Measurements from ENCODE around the gene TRIO.

The TRIO gene

DNA sequence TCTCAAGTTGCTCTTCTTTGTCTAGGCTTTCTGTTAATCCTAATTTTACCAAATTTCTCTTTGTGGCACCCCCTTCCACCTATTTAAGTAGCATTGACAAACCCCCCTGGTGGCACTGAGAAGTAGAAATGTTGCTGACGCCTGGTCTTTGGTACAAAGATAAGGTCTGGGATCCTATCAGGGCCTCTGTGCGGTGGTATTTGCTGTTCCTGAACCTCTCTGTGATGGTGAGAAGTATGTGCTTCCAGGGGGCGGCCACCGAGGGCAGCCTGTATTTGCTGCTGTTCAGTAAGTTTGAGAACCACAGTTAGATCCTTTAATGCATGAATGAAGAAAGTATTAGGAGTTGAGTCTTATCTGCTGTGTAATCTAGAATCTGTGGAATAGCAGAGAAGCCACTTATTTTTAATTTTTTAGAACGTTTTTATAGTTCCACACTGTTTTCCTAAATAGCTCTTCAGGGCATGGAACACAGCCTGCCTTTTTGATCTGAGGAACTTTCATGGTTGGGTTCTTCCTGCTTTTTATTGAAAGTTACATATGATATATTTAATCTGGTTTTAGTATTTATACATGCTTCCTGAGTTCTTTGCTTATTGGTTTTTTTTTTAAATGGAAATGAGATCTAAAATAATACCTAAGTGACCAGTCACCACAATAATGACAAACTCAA is 124.2 kb downstream of the TRIO start:
- DNase-seq (ENCODE audit: low spot score): no peak

GRCh38 chr5:14267991-14268708 is 125.0 kb downstream of the TRIO start:
- DNase-seq (ENCODE audit: low spot score): peak; percentile 64

- peak; percentile 16 for DNase-seq (ENCODE audit: low spot score)
Observed at GRCh38 chr5:14268738-14269137, 125.6 kb downstream of the TRIO start.

DNA sequence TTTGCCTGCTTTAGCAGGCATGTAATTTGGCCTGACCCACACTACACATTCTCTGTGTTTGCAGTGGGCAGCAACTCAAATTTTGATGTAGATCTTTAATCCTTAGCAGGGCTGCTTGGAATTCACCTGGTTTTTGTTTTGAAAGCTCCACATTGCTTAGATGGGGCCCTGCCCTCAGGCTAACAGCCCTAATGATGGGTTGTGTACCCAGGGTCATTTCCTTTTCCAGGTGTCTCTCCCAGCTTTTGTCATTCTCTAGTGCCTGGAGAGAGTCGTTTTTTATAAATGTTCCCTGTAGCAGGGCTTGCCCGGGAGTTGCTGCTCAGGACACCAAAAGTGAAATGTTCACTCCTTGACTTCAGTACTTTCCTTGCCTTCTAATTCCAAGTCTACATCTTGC is 126.3 kb downstream of the TRIO start:
- DNase-seq (ENCODE audit: low spot score): no peak

DNA sequence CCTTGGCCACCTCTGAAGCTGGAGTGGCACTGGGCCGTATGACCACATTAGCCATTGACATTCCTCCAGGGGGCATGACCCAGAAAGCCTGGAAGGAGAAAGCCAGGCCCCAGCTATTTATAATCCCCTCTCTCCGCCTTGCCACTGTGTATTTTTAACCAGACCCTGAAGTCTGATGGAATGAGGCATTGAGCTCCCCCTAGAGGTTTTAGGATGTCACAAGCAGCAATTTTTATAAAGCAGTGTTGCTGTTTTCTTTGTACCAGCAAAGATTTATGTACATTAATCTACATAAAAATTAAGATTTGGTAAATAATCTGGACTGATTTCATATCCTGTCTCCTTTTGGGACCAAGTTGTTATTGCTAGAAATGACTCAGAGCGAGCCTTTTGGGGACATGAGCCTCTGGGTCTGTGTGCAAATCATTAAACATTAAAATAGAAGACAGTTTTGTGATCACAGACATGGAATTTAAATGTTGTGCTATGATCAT is 127.1 kb downstream of the TRIO start:
- peak; percentile 77 for DNase-seq (ENCODE audit: low spot score)

GRCh38 chr5:14272548-14273205 is 129.5 kb downstream of the TRIO start:
- no peak for DNase-seq (ENCODE audit: low spot score)

DNA sequence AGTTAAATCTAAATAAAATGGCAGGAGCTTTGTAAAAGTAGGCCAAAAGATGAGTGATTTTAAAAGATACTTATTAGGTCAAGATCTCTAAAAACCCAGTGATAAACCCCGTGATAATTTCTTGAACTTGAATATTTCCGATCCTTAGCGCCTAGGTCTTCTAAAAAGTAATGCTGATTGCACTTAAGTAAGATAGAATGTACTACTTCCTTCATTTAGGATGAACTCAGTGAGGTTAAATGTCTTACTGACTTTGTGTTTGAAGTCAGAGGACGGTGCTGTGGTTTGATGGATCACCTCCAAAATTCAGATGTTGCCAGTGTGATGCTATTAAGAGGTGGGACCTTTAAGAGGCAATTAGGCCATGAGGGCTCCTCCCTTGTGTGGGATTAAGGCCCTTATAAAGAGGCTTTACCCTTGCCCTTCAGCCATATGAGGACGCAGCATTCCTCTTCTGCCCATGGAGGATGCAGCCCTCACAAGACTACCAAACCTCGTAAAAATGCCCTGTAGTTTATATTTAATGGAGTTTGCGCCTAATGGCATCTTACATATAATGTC is 130.1 kb downstream of the TRIO start:
- no peak for DNase-seq (ENCODE audit: low spot score)

GRCh38 chr5:14276380-14276779 is 133.2 kb downstream of the TRIO start:
- DNase-seq (ENCODE audit: low spot score): no peak

GRCh38 chr5:14277385-14278320 is 134.5 kb downstream of the TRIO start:
- no peak for DNase-seq (ENCODE audit: low spot score)

DNA sequence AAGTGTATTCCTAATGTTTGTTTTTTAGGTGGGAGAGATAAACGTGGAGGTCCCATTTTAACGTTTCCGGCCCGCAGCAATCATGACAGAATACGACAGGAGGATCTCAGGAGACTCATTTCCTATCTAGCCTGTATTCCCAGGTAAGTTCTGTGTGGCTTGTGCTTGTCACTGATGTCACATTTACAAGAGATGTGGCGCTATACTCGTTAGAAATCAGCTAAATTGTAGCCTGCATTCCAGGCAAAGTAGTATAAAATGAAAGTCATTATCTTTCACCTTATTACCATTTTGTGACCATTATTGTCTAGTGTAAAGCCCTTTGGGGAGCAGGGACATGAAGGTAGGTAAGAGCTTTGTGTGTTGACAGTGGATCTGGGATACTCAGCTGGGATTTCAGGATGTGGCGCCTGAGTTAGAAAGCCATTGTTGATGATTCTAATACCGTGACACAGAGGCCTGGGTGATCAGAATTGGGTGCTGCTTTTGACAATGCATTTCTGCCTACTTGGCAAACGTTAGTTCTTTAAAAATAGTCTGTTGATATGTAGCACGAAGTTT is 137.2 kb downstream of the TRIO start:
- no peak for DNase-seq (ENCODE audit: low spot score)

GRCh38 chr5:14281746-14282181 is 138.6 kb downstream of the TRIO start:
- no peak for DNase-seq (ENCODE audit: low spot score)

- DNase-seq (ENCODE audit: low spot score): no peak
Observed at GRCh38 chr5:14283139-14283538, 140.0 kb downstream of the TRIO start.

DNA sequence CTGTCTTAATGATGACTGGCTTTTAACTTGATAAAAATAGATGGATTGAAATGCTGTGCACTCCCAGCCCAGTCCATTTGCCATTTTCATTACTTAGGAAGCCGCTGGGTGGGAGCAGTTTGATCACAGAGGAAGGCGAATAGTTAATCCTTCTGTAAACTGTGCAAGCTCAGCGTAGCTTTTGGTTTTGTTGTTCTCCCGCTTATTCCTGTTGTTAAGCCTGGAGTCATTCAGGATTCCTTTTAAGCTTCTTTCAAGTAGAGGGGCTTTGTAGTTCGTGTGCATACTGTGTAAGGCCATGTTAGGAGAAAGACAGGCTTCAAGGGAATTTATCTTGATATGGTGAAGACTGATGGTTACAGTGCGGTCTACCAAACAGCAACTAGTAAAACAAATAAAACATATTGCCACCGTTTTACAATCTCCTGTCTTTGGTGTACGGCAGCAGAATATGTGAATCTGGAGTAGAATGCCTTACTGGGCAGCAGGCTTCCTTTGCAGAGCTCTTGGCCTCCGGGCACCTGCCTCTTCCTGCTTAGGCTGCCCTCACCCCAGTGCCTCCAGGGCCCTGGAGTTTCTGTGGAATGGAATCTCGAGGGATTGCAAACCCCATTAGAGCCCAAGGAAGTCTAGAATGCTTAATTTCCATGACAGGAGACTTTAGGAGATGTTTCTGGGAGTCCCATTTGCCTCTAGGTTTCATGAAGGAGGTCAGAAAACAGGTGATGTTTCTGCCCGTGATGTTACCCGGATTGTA is 141.4 kb downstream of the TRIO start:
- DNase-seq (ENCODE audit: low spot score): no peak

DNA sequence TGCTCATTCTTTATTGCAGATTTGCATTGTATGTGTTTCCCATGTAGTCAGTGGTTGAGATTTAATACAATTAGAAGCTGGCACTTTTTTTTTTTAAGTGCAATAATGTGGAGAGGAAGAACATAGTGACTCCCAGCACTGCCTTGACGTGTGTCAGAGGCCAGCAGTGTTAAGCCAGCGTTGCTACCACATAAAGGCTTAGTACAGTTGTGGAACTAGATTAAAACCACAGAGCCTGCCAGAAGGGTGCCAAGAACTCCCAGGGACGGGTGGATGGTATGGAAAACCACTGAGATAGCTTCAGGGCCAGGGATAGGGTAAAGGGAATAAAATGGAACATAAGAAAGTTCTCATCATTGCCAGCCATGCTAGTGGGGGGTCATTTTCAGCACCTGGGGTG is 142.9 kb downstream of the TRIO start:
- DNase-seq (ENCODE audit: low spot score): no peak

DNA sequence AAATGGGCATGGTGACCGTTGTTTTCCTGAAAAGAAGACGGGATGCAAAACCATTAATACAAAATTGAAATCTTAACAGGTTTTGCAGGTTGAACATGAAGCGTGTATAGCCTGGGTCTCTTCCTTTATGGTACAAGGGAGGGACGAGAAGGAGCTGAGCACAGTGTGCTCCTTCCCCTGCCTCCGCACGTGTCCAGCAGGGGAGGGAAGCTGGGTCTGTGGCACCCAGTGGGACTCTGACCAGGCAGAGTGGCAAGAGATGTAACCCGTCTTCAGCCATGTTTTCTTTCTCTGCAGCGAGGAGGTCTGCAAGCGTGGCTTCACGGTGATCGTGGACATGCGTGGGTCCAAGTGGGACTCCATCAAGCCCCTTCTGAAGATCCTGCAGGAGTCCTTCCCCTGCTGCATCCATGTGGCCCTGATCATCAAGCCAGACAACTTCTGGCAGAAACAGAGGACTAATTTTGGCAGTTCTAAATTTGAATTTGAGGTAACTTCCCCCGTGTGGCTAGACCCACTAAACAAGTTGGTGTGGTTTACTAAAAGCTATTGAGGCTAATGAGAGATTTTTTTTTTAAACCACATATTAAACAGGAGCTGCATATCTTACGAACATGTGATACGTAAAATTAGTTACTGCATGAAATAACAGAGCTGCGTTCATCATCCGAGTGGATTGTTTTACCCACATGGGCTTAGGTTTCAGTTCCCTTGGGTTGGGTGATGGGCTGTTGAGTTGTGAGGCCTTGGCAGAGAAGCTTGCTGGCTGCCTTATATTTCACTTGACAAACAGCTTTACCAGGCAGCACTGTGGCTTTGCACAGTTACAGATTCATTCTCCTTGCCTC is 143.7 kb downstream of the TRIO start:
- DNase-seq (ENCODE audit: low spot score): no peak

DNA sequence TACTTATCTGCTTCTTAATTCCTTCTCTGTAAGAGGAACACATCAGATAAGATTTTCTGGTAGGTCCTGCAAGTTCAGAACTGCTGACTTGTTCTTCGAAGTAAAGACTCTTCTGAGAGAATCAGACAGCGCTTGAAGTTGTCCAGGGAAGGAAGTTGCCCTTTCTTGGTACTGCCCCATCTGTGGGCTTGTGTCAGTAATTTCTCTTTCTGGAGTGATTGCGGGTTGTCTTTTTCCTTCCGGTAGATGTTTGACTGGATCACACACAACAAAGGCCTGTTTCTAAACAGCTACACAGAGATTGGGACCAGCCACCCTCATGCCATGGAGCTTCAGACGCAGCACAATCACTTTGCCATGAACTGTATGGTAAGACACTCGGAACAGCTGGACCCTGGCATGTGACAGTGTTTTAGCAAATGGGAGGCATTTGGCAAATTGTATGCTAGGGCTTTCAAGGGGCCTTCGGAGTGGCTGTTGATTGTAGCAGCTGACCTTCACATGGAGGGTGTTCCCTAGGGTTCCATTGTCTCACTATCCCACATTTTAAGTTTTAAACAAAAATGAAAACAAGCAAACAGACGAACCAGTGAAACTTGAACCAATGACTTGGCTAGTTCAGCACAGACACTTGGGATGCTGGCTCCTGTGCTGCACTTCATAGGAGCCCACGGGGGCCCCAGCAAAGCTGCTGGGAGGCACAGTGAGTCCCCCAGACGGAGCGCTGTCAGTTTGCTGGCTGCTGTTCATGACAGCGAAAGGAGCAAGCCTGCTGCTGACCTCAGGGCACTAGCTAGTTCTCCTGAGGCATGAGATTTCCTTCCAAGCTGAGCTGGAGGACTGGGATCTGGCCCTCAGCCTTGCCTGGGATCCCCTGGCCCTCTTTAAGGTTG is 149.9 kb downstream of the TRIO start:
- no peak for DNase-seq (ENCODE audit: low spot score)

DNA sequence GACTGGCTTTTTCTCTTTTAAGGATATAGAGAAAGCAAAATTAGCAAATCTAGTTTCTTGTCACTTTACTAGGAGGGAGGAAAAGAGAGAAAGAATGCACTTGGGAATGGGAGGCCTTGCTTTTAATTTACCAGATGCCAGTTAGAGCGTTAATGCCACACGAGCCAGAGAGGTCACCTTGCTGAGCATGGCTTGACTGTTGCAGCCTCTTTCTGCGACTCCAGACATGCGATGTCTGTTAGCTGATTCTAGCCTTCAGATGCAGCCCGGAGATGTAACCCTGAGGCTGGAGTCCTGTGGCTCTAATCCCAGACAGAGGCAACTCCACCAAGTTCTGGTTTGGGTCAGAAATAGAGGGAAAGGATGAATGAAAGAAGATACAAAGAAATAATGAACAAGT is 152.5 kb downstream of the TRIO start:
- DNase-seq (ENCODE audit: low spot score): no peak

DNA sequence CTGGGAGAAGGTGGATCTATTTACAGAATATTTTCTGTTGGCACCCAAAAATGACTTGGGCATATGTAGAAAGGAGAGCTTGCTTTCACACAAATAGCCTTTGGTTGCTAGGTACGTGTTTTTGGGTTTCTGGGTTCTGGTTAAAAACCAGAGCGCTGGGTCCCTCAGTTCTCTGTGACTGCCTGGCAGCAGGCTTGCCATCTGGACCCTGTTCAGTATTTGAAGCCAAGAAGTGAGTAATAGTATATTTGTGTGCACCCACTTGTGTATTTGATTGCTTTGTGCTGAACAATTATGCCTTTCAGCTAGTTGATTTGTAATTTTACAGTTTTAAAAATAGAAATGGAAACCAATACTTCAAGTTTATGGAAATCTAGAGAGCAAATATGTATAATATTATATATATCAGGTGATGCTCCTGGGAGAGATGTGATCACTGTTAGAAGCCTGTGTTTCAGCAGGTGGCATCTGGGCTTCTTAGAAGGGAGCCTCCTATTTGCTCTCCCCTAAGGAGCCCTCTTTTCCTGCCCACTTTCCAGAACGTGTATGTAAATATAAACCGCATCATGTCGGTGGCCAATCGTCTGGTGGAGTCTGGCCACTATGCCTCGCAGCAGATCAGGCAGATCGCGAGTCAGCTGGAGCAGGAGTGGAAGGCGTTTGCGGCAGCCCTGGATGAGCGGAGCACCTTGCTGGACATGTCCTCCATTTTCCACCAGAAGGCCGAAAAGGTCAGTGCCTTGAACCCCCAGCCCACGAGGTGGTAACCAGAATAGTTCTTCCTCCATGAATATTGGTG is 153.6 kb downstream of the TRIO start:
- DNase-seq (ENCODE audit: low spot score): peak; percentile 29
